Measurements from ENCODE around the gene LHX5. TPM values are rescaled to one million over a fixed set of nuclear protein-coding genes. Genes with fewer than 3 reads are reported as not detected.

Gene LHX5
- total RNA-seq, 1 donor from 2014 or later: not detected

- no peak for DNase-seq (ENCODE audit: low spot score)
- no peak overlapping the region for H3K27ac Mint-ChIP-seq
- H3K9me3 Mint-ChIP-seq: no peaks in the 10 kb centered on the region
- no peaks in the 10 kb centered on the region for H3K27me3 Mint-ChIP-seq (ENCODE audit: low read depth)
- intact Hi-C loops (cut with micrococcal nuclease): no loop called here
- H3K36me3 Mint-ChIP-seq (ENCODE audit: low read depth): no peaks in the 10 kb centered on the region
- no peaks in the 10 kb centered on the region for H3K4me1 Mint-ChIP-seq (ENCODE audit: low read depth)
- H3K4me3 Mint-ChIP-seq (ENCODE audit: low read depth): no peak overlapping the region
These were observed 33.0 kb downstream of the LHX5 start for GRCh38 chr12:113438523-113439300.

GRCh38 chr12:113437729-113438100 is 34.0 kb downstream of the LHX5 start:
- H3K27me3 Mint-ChIP-seq (ENCODE audit: low read depth): no peaks in the 10 kb centered on the region
- H3K4me1 Mint-ChIP-seq (ENCODE audit: low read depth): no peaks in the 10 kb centered on the region
- DNase-seq (ENCODE audit: low spot score): no peak
- no peaks in the 10 kb centered on the region for H3K36me3 Mint-ChIP-seq (ENCODE audit: low read depth)
- intact Hi-C loops (cut with micrococcal nuclease): no loop called here
- no peak overlapping the region for H3K4me3 Mint-ChIP-seq (ENCODE audit: low read depth)
- no peak overlapping the region for H3K27ac Mint-ChIP-seq
- H3K9me3 Mint-ChIP-seq: no peaks in the 10 kb centered on the region

GRCh38 chr12:113436993-113437728 is 34.5 kb downstream of the LHX5 start:
- Mint-ChIP-seq H3K36me3 (ENCODE audit: low read depth) (no peaks in the 10 kb centered on the region), H3K27ac (no peak overlapping the region)
- DNase-seq (ENCODE audit: low spot score): no peak

GRCh38 chr12:113436586-113436985 is 35.1 kb downstream of the LHX5 start:
- no peak overlapping the region for H3K4me3 Mint-ChIP-seq (ENCODE audit: low read depth)
- H3K27ac Mint-ChIP-seq: no peak overlapping the region
- no peaks in the 10 kb centered on the region for H3K9me3 Mint-ChIP-seq
- no peaks in the 10 kb centered on the region for H3K36me3 Mint-ChIP-seq (ENCODE audit: low read depth)
- no peaks in the 10 kb centered on the region for H3K4me1 Mint-ChIP-seq (ENCODE audit: low read depth)
- no peak for DNase-seq (ENCODE audit: low spot score)
- no peaks in the 10 kb centered on the region for H3K27me3 Mint-ChIP-seq (ENCODE audit: low read depth)
- intact Hi-C loops (cut with micrococcal nuclease): no loop called here

More at GRCh38 chr12:113436993-113437728, 34.5 kb downstream of the LHX5 start:
- H3K27me3 Mint-ChIP-seq (ENCODE audit: low read depth): no peaks in the 10 kb centered on the region
- intact Hi-C loops (cut with micrococcal nuclease): no loop called here
- no peak overlapping the region for H3K4me3 Mint-ChIP-seq (ENCODE audit: low read depth)
- H3K9me3 Mint-ChIP-seq: no peaks in the 10 kb centered on the region
- no peaks in the 10 kb centered on the region for H3K4me1 Mint-ChIP-seq (ENCODE audit: low read depth)

GRCh38 chr12:113435367-113435766 is 36.3 kb downstream of the LHX5 start:
- Mint-ChIP-seq H3K4me1 (ENCODE audit: low read depth) (no peaks in the 10 kb centered on the region), H3K27ac (no peak overlapping the region), H3K4me3 (ENCODE audit: low read depth) (no peak overlapping the region), H3K9me3 (no peaks in the 10 kb centered on the region), H3K36me3 (ENCODE audit: low read depth) (no peaks in the 10 kb centered on the region), H3K27me3 (ENCODE audit: low read depth) (no peaks in the 10 kb centered on the region)
- DNase-seq (ENCODE audit: low spot score): no peak
- intact Hi-C loops (cut with micrococcal nuclease): no loop called here

GRCh38 chr12:113432986-113433385 is 38.7 kb downstream of the LHX5 start:
- Mint-ChIP-seq H3K9me3 (no peaks in the 10 kb centered on the region), H3K36me3 (ENCODE audit: low read depth) (no peaks in the 10 kb centered on the region), H3K27me3 (ENCODE audit: low read depth) (peaks cover 3% of the 10 kb centered on the region), H3K27ac (no peak overlapping the region), H3K4me1 (ENCODE audit: low read depth) (no peaks in the 10 kb centered on the region), H3K4me3 (ENCODE audit: low read depth) (no peak overlapping the region)
- no peak for DNase-seq (ENCODE audit: low spot score)
- intact Hi-C loops (cut with micrococcal nuclease): no loop called here

GRCh38 chr12:113428482-113428881 is 43.2 kb downstream of the LHX5 start:
- Mint-ChIP-seq H3K9me3 (no peaks in the 10 kb centered on the region), H3K27ac (no peak overlapping the region), H3K36me3 (ENCODE audit: low read depth) (no peaks in the 10 kb centered on the region), H3K27me3 (ENCODE audit: low read depth) (peaks cover 5% of the 10 kb centered on the region), H3K4me3 (ENCODE audit: low read depth) (no peak overlapping the region), H3K4me1 (ENCODE audit: low read depth) (no peaks in the 10 kb centered on the region)
- DNase-seq (ENCODE audit: low spot score): no peak
- intact Hi-C loops (cut with micrococcal nuclease): no loop called here

- no peak for DNase-seq (ENCODE audit: low spot score)
- no peaks in the 10 kb centered on the region for H3K9me3 Mint-ChIP-seq
- no peaks in the 10 kb centered on the region for H3K4me1 Mint-ChIP-seq (ENCODE audit: low read depth)
- H3K36me3 Mint-ChIP-seq (ENCODE audit: low read depth): no peaks in the 10 kb centered on the region
- no peak overlapping the region for H3K4me3 Mint-ChIP-seq (ENCODE audit: low read depth)
- no peak overlapping the region for H3K27ac Mint-ChIP-seq
- peaks cover 5% of the 10 kb centered on the region for H3K27me3 Mint-ChIP-seq (ENCODE audit: low read depth)
- intact Hi-C loops (cut with micrococcal nuclease): no loop called here
These were observed 43.8 kb downstream of the LHX5 start for GRCh38 chr12:113427882-113428281.

GRCh38 chr12:113425960-113426453 is 45.7 kb downstream of the LHX5 start:
- H3K36me3 Mint-ChIP-seq (ENCODE audit: low read depth): no peaks in the 10 kb centered on the region

GRCh38 chr12:113424915-113425823 is 46.5 kb downstream of the LHX5 start:
- peaks cover 5% of the 10 kb centered on the region for H3K27me3 Mint-ChIP-seq (ENCODE audit: low read depth)
- intact Hi-C loops (cut with micrococcal nuclease): loop anchor here (1.0 to 2.0 kb wide), 2 partner anchors 113 to 228 kb away; no protein-coding TSS in a partner anchor
- peaks cover 7% of the 10 kb centered on the region for H3K4me1 Mint-ChIP-seq (ENCODE audit: low read depth)
- no peaks in the 10 kb centered on the region for H3K36me3 Mint-ChIP-seq (ENCODE audit: low read depth)
- H3K9me3 Mint-ChIP-seq: no peaks in the 10 kb centered on the region
- peak; percentile 38 for DNase-seq (ENCODE audit: low spot score)
- H3K27ac Mint-ChIP-seq: no peak overlapping the region
- H3K4me3 Mint-ChIP-seq (ENCODE audit: low read depth): no peak overlapping the region

More at GRCh38 chr12:113425960-113426453, 45.7 kb downstream of the LHX5 start:
- no peak for DNase-seq (ENCODE audit: low spot score)
- intact Hi-C loops (cut with micrococcal nuclease): loop anchor here (1.0 to 2.0 kb wide), 2 partner anchors 114 to 229 kb away; no protein-coding TSS in a partner anchor
- H3K27me3 Mint-ChIP-seq (ENCODE audit: low read depth): peaks cover 5% of the 10 kb centered on the region
- no peak overlapping the region for H3K27ac Mint-ChIP-seq
- no peak overlapping the region for H3K4me3 Mint-ChIP-seq (ENCODE audit: low read depth)
- H3K9me3 Mint-ChIP-seq: no peaks in the 10 kb centered on the region
- H3K4me1 Mint-ChIP-seq (ENCODE audit: low read depth): peaks cover 7% of the 10 kb centered on the region

GRCh38 chr12:113424456-113424855 is 47.2 kb downstream of the LHX5 start:
- Mint-ChIP-seq H3K4me1 (ENCODE audit: low read depth) (peaks cover 7% of the 10 kb centered on the region), H3K4me3 (ENCODE audit: low read depth) (no peak overlapping the region), H3K27ac (no peak overlapping the region), H3K27me3 (ENCODE audit: low read depth) (peaks cover 2% of the 10 kb centered on the region), H3K9me3 (no peaks in the 10 kb centered on the region), H3K36me3 (ENCODE audit: low read depth) (no peaks in the 10 kb centered on the region)
- DNase-seq (ENCODE audit: low spot score): no peak
- intact Hi-C loops (cut with micrococcal nuclease): loop anchor here (2.0 kb wide), 1 partner anchor 228 kb away; no protein-coding TSS in a partner anchor

- Mint-ChIP-seq H3K9me3 (no peaks in the 10 kb centered on the region), H3K27me3 (ENCODE audit: low read depth) (peaks cover 3% of the 10 kb centered on the region), H3K27ac (no peak overlapping the region), H3K4me1 (ENCODE audit: low read depth) (peaks cover 7% of the 10 kb centered on the region), H3K4me3 (ENCODE audit: low read depth) (no peak overlapping the region), H3K36me3 (ENCODE audit: low read depth) (no peaks in the 10 kb centered on the region)
- DNase-seq (ENCODE audit: low spot score): no peak
- intact Hi-C loops (cut with micrococcal nuclease): loop anchor here (2.0 kb wide), 1 partner anchor 64 kb away; the partner anchor contains the start of gene PLBD2
These were observed 48.6 kb downstream of the LHX5 start for GRCh38 chr12:113422886-113423669.
